GM13977 (cell line): Measurements from ENCODE around the gene OTUD6A.
"Not testable (repeated sequence)": the region's sequence is repeated elsewhere in the genome, so short reads cannot be mapped to it uniquely, and the experiment has no call there.

Source experiments
- DNase-seq: peaks from one replicate; pipeline ENCODE4 v3.0.0; 2012; ENCODE audit warnings: low spot score
- in situ Hi-C: fragments of 300-500 bp; cut with MboI; formaldehyde crosslinking; loops from one replicate; pipeline ENCODE4 v1.12.0; 2022; ENCODE audit warnings: low sequenced_read_pairs, low pct_unique_long_range_greater_than_20kb, mixed read lengths, inconsistent platforms; ENCODE audit not compliant: unreplicated experiment
- TF ChIP-seq, protein P1 (sequence below): IDR thresholded peaks from 2 replicates; pipeline ENCODE4 v1.5.1; 2012; ENCODE audit warnings: mild to moderate bottlenecking, control low read depth; ENCODE audit not compliant: insufficient read depth; ENCODE audit errors: extremely low read depth, missing control alignments

OTUD6A gene

DNA sequence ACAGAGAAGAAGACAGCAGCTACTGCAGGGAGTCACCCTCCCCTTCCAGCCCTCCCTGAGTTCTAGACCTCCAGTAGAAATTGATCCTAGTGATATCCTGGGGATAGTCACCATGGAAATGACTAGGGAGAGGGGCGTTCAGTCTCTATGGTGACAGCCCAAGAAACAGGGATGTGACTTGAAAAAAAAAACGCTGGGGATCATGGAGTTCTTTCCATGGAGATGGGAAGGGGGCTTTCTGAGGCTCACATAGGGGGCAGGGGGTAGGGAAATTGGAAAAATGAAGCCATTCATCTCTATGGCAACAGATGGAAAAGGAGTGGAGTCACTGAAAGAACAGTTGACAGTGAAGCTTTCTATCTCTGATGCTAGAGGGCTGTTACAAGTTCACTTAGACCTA, 43.0 kb downstream of the OTUD6A start:
- TF ChIP-seq, protein P1, sequence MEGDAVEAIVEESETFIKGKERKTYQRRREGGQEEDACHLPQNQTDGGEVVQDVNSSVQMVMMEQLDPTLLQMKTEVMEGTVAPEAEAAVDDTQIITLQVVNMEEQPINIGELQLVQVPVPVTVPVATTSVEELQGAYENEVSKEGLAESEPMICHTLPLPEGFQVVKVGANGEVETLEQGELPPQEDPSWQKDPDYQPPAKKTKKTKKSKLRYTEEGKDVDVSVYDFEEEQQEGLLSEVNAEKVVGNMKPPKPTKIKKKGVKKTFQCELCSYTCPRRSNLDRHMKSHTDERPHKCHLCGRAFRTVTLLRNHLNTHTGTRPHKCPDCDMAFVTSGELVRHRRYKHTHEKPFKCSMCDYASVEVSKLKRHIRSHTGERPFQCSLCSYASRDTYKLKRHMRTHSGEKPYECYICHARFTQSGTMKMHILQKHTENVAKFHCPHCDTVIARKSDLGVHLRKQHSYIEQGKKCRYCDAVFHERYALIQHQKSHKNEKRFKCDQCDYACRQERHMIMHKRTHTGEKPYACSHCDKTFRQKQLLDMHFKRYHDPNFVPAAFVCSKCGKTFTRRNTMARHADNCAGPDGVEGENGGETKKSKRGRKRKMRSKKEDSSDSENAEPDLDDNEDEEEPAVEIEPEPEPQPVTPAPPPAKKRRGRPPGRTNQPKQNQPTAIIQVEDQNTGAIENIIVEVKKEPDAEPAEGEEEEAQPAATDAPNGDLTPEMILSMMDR = no peak
- in situ Hi-C loops = no loop called here

DNA sequence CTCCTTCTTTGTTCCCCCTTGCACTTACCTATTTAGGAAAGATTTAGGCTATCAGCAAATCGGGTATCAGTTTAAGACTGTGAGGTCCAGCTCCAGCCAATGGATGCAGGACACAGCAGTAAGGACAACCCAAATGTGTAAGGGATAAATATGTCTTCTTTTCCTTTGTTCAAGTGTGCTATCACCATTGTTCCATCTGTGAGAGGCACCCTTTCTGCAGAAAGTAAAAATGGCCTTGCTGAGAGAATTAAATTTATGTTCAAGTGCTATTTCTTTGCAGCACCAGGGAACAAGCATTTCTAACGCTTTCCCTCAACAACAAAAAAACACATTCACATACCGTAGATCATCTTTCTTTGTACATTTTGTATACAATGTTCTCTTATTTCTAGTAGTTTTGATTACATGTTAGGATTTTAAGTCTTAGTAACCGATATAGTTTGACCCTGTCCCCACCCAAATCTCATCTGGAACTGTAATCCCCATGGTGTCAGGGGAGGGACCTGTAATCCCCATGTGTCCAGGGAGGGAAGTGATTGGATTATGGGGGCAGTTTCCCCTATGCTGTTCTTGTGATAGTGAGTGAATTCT, 49.3 kb downstream of the OTUD6A start:
- DNase-seq, in situ Hi-C loops: not testable (repeated sequence)

More for the DNA sequence above, 43.0 kb downstream of the OTUD6A start:
- no peak for DNase-seq
